MCF 10A (cell line): ENCODE measurements around the gene GHRHR. TPM values are rescaled to one million over a fixed set of nuclear protein-coding genes. Genes with fewer than 3 reads are reported as not detected.

Experiments
- BruUV-seq: library from RNA; stranded (reverse); fragments of 400-500 nt; replicated peaks from 2 replicates; lab custom pipeline; 2021; lab: Mats Ljungman, UMichigan
- CTCF ChIA-PET: fragments of 300-600 bp; sonication (Branson Sonifier 250); formaldehyde crosslinking; extraction: SDS; loops from one replicate; lab custom pipeline; 2021; ENCODE audit warnings: antibody characterized with exemption, inconsistent platforms; lab: Yijun Ruan, JAX
- POLR2A ChIA-PET: fragments of 300-600, 350-650 bp; sonication (Branson Sonifier 250); formaldehyde crosslinking; extraction: SDS; loops from one replicate; lab custom pipeline; 2020; ENCODE audit warnings: antibody characterized with exemption, inconsistent platforms; lab: Yijun Ruan, JAX
- DNase-seq: peaks from one replicate; pipeline ENCODE4 v3.0.0-alpha.2; 2018; ENCODE audit not compliant: unreplicated experiment
- H3K27ac Mint-ChIP-seq: one replicate; pipeline ENCODE4 v1.8.0; 2022; ENCODE audit warnings: mild to moderate bottlenecking, low read depth, mixed read lengths; ENCODE audit not compliant: unreplicated experiment
- H3K27me3 Mint-ChIP-seq: one replicate; pipeline ENCODE4 v1.8.0; 2022; ENCODE audit warnings: mixed read lengths; ENCODE audit not compliant: insufficient read depth, unreplicated experiment
- H3K36me3 Mint-ChIP-seq: one replicate; pipeline ENCODE4 v1.8.0; 2022; ENCODE audit warnings: mild to moderate bottlenecking, moderate library complexity, mixed read lengths; ENCODE audit not compliant: insufficient read depth, unreplicated experiment
- H3K4me1 Mint-ChIP-seq: one replicate; pipeline ENCODE4 v1.8.0; 2022; ENCODE audit warnings: mixed read lengths; ENCODE audit not compliant: insufficient read depth, unreplicated experiment
- H3K4me3 Mint-ChIP-seq: one replicate; pipeline ENCODE4 v1.8.0; 2022; ENCODE audit warnings: mild to moderate bottlenecking, moderate library complexity, mixed read lengths; ENCODE audit not compliant: unreplicated experiment
- H3K9me3 Mint-ChIP-seq: one replicate; pipeline ENCODE4 v1.8.0; 2022; ENCODE audit warnings: mixed read lengths; ENCODE audit not compliant: unreplicated experiment
- CTCF ChIP-seq: fragments of 200-600 bp; IDR thresholded peaks from one replicate; pipeline ENCODE4 v1.8.0; 2022; ENCODE audit warnings: antibody characterized with exemption, mild to moderate bottlenecking; ENCODE audit not compliant: unreplicated experiment
- intact Hi-C: fragments of 100-400 bp; cut with micrococcal nuclease; formaldehyde crosslinking; loops from 2 replicates; pipeline ENCODE4 v1.14.1; 2022
- total RNA-seq: library from RNA; stranded (reverse); gene quantifications from 2 replicates; pipeline ENCODE4 v1.2.3, GENCODE V29; 2022

GHRHR gene
- total RNA-seq, 1 experiment from 2014 or later, result not detected

GRCh38 chr7:31002256-31002655 lies 38.5 kb downstream of the GHRHR start:
- intact Hi-C loops, result no loop called here
- peaks cover 13% of the 10 kb centered on the region for H3K27me3 Mint-ChIP-seq
- CTCF ChIA-PET, result interaction anchor here (0.6 to 1.5 kb wide), 12 partner anchors 17 to 1458 kb away, joined by 3 to 9 read pairs (median 4); no protein-coding TSS in a partner anchor
- no peaks in the 10 kb centered on the region for H3K9me3 Mint-ChIP-seq
- no peak for DNase-seq
- BruUV-seq, result no TSS peak
- POLR2A ChIA-PET, result no interaction called here
- no peak overlapping the region for H3K4me3 Mint-ChIP-seq
- no peak overlapping the region for H3K27ac Mint-ChIP-seq
- no peaks in the 10 kb centered on the region for H3K36me3 Mint-ChIP-seq
- TF ChIP-seq CTCF, result no peak
- no peaks in the 10 kb centered on the region for H3K4me1 Mint-ChIP-seq

- H3K27me3 Mint-ChIP-seq, result peaks cover 14% of the 10 kb centered on the region
- intact Hi-C loops, result no loop called here
- CTCF ChIA-PET, result interaction anchor here (0.8 to 1.1 kb wide), 4 partner anchors 24 to 254 kb away, joined by 3 to 5 read pairs (median 4); no protein-coding TSS in a partner anchor
- H3K4me3 Mint-ChIP-seq, result no peak overlapping the region
- BruUV-seq, result no TSS peak
- no peak overlapping the region for H3K27ac Mint-ChIP-seq
- TF ChIP-seq CTCF, result no peak
- POLR2A ChIA-PET, result no interaction called here
- no peaks in the 10 kb centered on the region for H3K4me1 Mint-ChIP-seq
- H3K36me3 Mint-ChIP-seq, result no peaks in the 10 kb centered on the region
- no peaks in the 10 kb centered on the region for H3K9me3 Mint-ChIP-seq
- DNase-seq, result no peak
Measured at GRCh38 chr7:31003097-31003496, 39.3 kb downstream of the GHRHR start.

GRCh38 chr7:31003721-31004120 lies 40.0 kb downstream of the GHRHR start:
- Mint-ChIP-seq H3K4me3 (no peak overlapping the region), H3K4me1 (no peaks in the 10 kb centered on the region), H3K36me3 (no peaks in the 10 kb centered on the region), H3K27ac (no peak overlapping the region), H3K9me3 (no peaks in the 10 kb centered on the region), H3K27me3 (peaks cover 20% of the 10 kb centered on the region)
- DNase-seq, result peak; percentile 21
- ChIA-PET CTCF (interaction anchor here (1.0 to 1.1 kb wide), 3 partner anchors 27 to 254 kb away, joined by 3 to 5 read pairs (median 3); no protein-coding TSS in a partner anchor), POLR2A (no interaction called here)
- BruUV-seq, result no TSS peak
- intact Hi-C loops, result no loop called here
- TF ChIP-seq CTCF, result no peak

- no peaks in the 10 kb centered on the region for H3K36me3 Mint-ChIP-seq
- POLR2A ChIA-PET, result no interaction called here
- no TSS peak for BruUV-seq
- H3K4me3 Mint-ChIP-seq, result no peak overlapping the region
- H3K9me3 Mint-ChIP-seq, result no peaks in the 10 kb centered on the region
- no peak for DNase-seq
- H3K27me3 Mint-ChIP-seq, result peaks cover 27% of the 10 kb centered on the region
- H3K27ac Mint-ChIP-seq, result no peak overlapping the region
- TF ChIP-seq CTCF, result no peak
- intact Hi-C loops, result no loop called here
- no peaks in the 10 kb centered on the region for H3K4me1 Mint-ChIP-seq
- CTCF ChIA-PET, result interaction anchor here (1.0 to 1.4 kb wide), 3 partner anchors 27 to 118 kb away, joined by 3 to 5 read pairs (median 4); no protein-coding TSS in a partner anchor
Measured at GRCh38 chr7:31004393-31004792, 40.6 kb downstream of the GHRHR start.
